ENCODE data around the gene PDE4B. TPM values are rescaled to one million over a fixed set of nuclear protein-coding genes. Genes with fewer than 3 reads are reported as not detected.
"Not testable (repeated sequence)": the region's sequence is repeated elsewhere in the genome, so short reads cannot be mapped to it uniquely, and the experiment has no call there.

The PDE4B gene
- total RNA-seq, 2 experiments from 2014 or later, result 26.5 to 27.7 TPM

DNA sequence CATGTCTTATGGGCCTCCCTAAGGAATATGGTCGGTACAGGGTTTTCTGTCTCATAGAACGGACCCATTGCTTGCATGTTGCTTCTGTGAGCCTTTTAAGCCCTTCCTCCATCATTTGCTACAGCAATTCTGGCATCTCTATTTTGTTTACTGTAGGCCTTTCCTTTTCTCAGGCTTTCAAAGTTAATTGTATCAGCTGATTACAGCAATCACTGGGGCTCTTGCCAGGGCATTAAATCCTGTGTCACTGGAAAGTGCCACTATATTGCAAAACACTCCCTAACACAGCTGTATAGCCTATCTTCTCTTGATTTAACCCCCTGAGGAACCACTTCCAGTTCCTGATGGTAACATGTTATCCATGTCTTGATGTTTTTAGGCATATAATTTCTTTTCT, 156.5 kb downstream of the PDE4B start:
- no peak overlapping the region for H3K27ac Mint-ChIP-seq
- no peaks in the 10 kb centered on the region for H3K4me1 Mint-ChIP-seq
- DNase-seq, result no peak
- ChIA-PET CTCF (no interaction called here), POLR2A (no interaction called here)
- H3K36me3 Mint-ChIP-seq (ENCODE audit: low read depth), result no peaks in the 10 kb centered on the region
- H3K9me3 Mint-ChIP-seq, result no peaks in the 10 kb centered on the region
- peaks cover 2% of the 10 kb centered on the region for H3K27me3 Mint-ChIP-seq
- H3K4me3 Mint-ChIP-seq, result no peak overlapping the region

DNA sequence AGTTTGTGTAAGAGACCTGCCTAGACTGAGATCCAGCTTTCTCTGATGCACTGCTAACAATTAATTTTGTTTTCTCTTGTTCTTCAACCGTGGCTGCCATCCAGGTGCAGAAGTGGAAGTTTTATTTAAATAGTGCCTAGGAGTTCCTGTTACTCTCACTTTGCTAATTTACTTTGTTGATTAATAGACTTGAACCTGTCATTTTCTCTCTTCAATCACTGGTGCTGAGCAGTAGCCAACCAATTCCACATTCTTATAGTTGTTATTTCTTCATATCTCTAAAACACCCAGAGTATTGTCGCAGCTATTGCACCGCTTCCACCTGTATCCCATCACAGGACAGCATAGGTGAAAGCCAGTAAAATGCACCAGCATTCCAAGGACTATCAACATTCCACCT, 157.2 kb downstream of the PDE4B start:
- CTCF ChIA-PET, result no interaction called here
- no peak for DNase-seq
- Mint-ChIP-seq H3K36me3 (ENCODE audit: low read depth) (no peaks in the 10 kb centered on the region), H3K9me3 (no peaks in the 10 kb centered on the region), H3K4me1 (no peaks in the 10 kb centered on the region), H3K27me3 (peaks cover 2% of the 10 kb centered on the region), H3K4me3 (no peak overlapping the region), H3K27ac (no peak overlapping the region)
- POLR2A ChIA-PET, result no interaction called here

DNA sequence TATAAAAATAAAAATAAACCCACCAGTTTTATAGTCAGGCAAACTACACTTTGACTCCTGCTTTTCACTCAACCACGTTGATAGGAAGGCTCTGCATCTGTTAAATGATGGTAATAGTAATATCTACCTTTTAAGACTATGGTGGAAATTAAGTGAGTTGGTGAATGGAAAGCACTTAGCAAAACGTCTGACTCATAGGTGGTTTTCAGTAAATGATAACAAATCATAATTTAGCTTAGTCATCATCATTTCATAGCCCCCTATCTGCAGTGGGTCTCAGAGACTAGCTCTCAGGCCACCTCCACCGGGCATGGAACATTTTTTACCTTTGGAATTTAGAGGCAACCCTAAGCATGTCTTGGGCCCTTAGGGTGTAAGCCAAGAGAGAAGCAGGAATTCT, 160.0 kb downstream of the PDE4B start:
- Mint-ChIP-seq H3K9me3 (no peaks in the 10 kb centered on the region), H3K36me3 (ENCODE audit: low read depth) (no peaks in the 10 kb centered on the region), H3K27me3 (peaks cover 3% of the 10 kb centered on the region), H3K27ac (no peak overlapping the region), H3K4me3 (no peak overlapping the region), H3K4me1 (no peaks in the 10 kb centered on the region)
- DNase-seq, result no peak
- ChIA-PET POLR2A (interaction anchor here (0.6 kb wide), 1 partner anchor 1186 kb away, joined by 3 read pairs; no protein-coding TSS in a partner anchor), CTCF (interaction anchor here (1.0 to 1.6 kb wide), 3 partner anchors 11 to 494 kb away, joined by 3 to 5 read pairs (median 3); no protein-coding TSS in a partner anchor)

DNA sequence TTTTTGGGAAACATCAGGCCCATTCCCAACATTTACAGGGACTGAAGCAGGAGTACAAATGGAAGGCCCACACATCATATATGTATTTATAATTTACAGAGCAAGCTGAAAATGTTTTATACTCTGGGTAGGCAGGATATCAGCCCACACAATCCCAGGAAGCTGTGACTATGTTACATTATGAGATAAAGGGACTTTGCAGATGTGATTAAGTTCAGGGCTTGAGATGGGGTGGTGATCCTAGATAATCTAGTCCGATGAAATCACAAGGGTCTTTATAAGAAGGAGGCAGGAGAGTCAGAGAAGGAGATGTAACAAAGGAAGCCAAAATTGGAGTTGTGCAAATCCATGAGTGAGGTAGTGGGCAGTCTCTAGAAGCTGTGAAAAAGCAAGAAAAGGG, 160.5 kb downstream of the PDE4B start:
- CTCF ChIA-PET, result interaction anchor here (1.6 kb wide), 1 partner anchor 290 kb away, joined by 5 read pairs; no protein-coding TSS in a partner anchor
- DNase-seq, result no peak
- Mint-ChIP-seq H3K4me1 (no peaks in the 10 kb centered on the region), H3K9me3 (no peaks in the 10 kb centered on the region), H3K36me3 (ENCODE audit: low read depth) (no peaks in the 10 kb centered on the region), H3K27me3 (peaks cover 3% of the 10 kb centered on the region), H3K4me3 (no peak overlapping the region), H3K27ac (no peak overlapping the region)
- POLR2A ChIA-PET, result interaction anchor here (0.6 kb wide), 1 partner anchor 1185 kb away, joined by 3 read pairs; no protein-coding TSS in a partner anchor

DNA sequence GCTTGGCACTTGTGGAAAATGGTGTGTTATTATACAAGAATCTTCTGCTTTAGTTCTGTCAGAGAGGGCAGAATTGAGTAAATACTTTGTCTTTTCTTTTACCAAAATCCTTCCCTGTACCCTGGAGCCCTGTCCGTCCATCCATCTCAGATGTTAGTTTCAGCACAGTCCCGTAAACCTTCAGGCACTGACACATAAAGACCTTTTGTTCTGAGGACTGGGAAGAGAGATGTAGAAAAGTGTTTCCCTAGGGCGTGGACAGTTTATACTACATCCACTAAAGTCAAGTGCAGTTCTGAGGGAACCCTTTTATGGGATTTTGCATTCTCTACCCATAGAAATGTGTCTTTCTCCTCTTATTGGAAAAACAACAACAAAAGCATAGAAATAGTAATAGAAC, 162.4 kb downstream of the PDE4B start:
- Mint-ChIP-seq H3K27me3 (peaks cover 3% of the 10 kb centered on the region), H3K36me3 (ENCODE audit: low read depth) (no peaks in the 10 kb centered on the region), H3K9me3 (no peaks in the 10 kb centered on the region), H3K4me1 (peaks cover 3% of the 10 kb centered on the region), H3K27ac (no peak overlapping the region), H3K4me3 (no peak overlapping the region)
- CTCF ChIA-PET, result interaction anchor here (1.1 to 2.1 kb wide), 2 partner anchors 287 to 491 kb away, joined by 4 to 8 read pairs; no protein-coding TSS in a partner anchor
- POLR2A ChIA-PET, result no interaction called here
- no peak for DNase-seq

DNA sequence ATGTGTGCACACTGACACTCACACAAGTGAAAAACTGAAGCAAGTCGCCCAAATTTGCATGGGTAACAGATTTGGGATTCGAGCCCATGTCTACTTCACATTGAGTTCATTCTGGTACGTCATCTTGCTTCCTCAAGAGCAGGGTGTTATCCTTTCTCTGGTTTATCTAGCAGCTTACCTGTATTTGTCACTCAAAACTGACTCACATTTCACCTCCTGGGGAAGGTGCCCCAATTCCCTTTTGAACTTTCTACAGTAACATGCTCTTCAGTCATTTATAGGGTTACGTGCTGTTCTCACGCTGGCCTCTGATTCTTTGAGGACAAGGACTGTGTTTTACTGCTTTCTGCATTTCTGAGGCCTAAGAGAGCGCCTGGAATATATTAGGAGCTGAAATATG, 162.8 kb downstream of the PDE4B start:
- Mint-ChIP-seq H3K4me3 (no peak overlapping the region), H3K9me3 (no peaks in the 10 kb centered on the region), H3K36me3 (ENCODE audit: low read depth) (no peaks in the 10 kb centered on the region), H3K27ac (no peak overlapping the region), H3K4me1 (peaks cover 6% of the 10 kb centered on the region), H3K27me3 (peaks cover 3% of the 10 kb centered on the region)
- DNase-seq, result no peak
- CTCF ChIA-PET, result interaction anchor here (0.9 to 2.1 kb wide), 3 partner anchors 10 to 491 kb away, joined by 4 to 8 read pairs (median 4); no protein-coding TSS in a partner anchor
- POLR2A ChIA-PET, result no interaction called here

DNA sequence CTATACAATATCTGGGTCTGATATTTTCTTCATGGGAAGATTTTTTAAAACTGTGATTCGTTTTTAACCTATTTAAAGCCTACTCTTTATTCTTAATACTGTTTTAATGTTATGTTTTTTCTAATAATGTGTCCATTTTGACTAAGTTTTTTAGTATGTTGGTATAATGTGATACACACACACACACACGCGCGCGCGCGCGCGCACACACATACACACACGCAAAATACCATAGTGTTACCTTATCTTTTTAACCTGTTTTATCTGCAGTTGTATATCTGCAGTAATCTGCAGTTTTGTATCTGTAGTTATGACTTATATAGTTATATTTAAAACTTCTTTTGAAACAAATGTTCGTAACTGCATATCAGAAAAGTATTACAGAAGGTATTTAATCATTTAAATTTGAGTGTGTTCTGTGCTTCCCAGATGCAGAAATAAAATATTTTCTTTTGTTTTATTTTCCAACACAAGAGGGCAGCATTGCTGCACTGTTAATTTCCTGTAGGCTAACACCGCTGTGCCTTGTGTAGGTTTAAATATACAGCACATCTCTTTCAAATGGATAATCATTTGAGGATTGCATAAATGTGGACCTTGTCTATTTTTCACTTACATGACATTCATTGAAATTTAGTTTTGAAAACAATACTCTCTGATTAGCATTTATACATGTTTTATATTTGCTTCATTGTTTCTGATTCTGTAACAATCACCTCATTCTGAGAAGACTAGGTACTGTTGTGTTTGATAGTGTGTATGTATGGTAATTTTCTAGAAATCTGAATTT, 166.1 kb downstream of the PDE4B start:
- peak; percentile 51 for DNase-seq
- H3K4me3 Mint-ChIP-seq, result no peak overlapping the region
- no peak overlapping the region for H3K27ac Mint-ChIP-seq
- peaks cover 4% of the 10 kb centered on the region for H3K27me3 Mint-ChIP-seq
- no peaks in the 10 kb centered on the region for H3K36me3 Mint-ChIP-seq (ENCODE audit: low read depth)
- peaks cover 6% of the 10 kb centered on the region for H3K4me1 Mint-ChIP-seq
- ChIA-PET POLR2A (no interaction called here), CTCF (interaction anchor here (0.6 to 5.6 kb wide), 5 partner anchors 13 to 492 kb away, joined by 3 to 30 read pairs (median 3); no protein-coding TSS in a partner anchor)
- no peaks in the 10 kb centered on the region for H3K9me3 Mint-ChIP-seq

DNA sequence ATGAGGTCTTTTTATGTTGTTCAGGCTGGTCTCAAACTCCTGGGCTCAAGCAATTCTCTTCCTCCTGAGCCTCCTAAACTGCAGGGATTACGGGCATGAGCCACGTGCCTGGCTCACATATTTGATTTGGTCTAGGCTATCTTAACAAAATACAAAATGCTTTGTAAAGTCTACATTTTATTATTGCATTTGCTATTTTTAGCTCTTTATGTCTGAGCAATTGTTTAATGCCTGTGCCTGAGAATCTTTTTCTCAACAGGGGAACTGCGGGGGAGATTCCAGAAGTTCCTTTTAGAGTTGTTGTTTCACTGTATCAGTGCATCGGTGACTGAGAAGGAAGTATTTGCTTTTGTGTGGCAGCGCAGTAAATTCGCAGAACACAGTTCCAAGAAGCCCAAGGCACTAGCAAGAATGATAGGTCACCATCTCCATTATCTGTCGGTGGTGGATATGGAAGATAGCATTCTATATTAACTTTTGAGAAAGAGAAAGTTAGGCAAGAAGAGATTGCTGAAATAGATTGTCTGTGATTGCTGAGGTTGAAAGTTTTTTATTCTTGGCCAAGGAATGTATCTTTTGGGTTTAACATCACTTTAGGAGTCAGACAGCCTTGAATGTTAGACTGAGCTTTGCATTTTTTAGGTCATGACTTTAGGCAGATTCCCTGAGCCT, 167.3 kb downstream of the PDE4B start:
- Mint-ChIP-seq H3K4me1 (peaks cover 6% of the 10 kb centered on the region), H3K27ac (no peak overlapping the region), H3K27me3 (peaks cover 7% of the 10 kb centered on the region), H3K9me3 (no peaks in the 10 kb centered on the region), H3K4me3 (no peak overlapping the region), H3K36me3 (ENCODE audit: low read depth) (no peaks in the 10 kb centered on the region)
- ChIA-PET CTCF (interaction anchor here (0.6 to 5.6 kb wide), 5 partner anchors 11 to 491 kb away, joined by 3 to 30 read pairs (median 3); no protein-coding TSS in a partner anchor), POLR2A (no interaction called here)
- DNase-seq, result no peak

DNA sequence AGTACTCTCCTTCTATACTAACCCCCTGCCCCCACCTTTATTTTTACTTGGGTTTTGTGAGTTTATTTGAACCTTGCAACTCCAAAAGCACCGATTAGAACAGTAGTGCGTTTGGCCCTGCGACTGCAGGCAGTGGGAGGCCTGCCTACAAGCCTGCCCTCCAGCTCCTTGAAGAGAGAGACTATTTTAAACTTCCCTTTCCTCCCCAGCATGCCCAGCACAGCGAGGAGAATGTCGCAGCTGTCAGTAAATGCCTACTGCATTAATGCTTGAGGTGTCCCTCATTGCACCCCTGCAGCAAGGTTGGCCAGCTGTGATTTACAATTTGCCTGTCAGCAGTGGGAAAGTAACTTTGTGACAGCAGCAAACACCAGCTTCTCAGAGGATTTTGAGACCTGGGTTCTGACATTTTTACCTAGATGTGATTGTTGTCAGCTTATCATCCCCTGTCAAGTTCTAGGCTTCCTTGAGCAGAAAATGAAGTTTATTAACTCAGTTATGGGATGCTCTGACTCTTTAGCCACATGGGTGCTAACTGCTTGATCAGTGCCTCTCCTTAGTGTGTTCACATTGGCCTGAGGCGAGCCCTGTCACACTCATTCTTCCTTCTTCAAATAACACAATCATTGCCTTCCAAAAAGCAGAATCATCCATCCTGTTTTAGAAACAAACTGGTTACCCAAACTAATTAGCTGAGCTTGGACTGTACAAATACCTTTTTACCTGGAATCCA, 170.6 kb downstream of the PDE4B start:
- ChIA-PET CTCF (interaction anchor here (0.9 to 5.6 kb wide), 3 partner anchors 11 to 483 kb away, joined by 3 to 30 read pairs (median 8); no protein-coding TSS in a partner anchor), POLR2A (no interaction called here)
- DNase-seq, result no peak
- no peaks in the 10 kb centered on the region for H3K9me3 Mint-ChIP-seq
- H3K4me3 Mint-ChIP-seq, result no peak overlapping the region
- H3K27ac Mint-ChIP-seq, result no peak overlapping the region
- H3K4me1 Mint-ChIP-seq, result peaks cover 6% of the 10 kb centered on the region
- H3K36me3 Mint-ChIP-seq (ENCODE audit: low read depth), result no peaks in the 10 kb centered on the region
- peaks cover 4% of the 10 kb centered on the region for H3K27me3 Mint-ChIP-seq

DNA sequence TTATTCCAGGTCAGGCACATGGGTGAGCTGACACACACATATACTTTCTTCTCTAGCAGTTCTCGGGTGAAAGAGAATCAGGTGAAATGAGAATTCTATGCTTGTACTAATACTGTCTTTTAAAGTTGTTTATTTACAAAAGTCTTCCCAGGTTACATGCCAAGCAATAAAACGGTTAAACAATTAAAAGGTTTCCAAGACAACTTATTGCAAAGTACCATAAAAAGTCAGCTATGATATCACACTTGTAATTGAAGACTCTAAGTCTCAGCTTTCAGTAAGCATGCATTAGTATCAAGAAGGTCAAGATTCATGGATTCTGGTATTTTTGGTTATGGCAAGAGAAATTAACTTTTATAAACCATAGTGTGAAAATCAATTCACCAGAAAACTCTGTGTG, 171.4 kb downstream of the PDE4B start:
- no peak for DNase-seq
- ChIA-PET POLR2A (no interaction called here), CTCF (interaction anchor here (0.9 to 5.6 kb wide), 3 partner anchors 12 to 482 kb away, joined by 3 to 30 read pairs (median 8); no protein-coding TSS in a partner anchor)
- H3K4me3 Mint-ChIP-seq, result no peak overlapping the region
- peaks cover 4% of the 10 kb centered on the region for H3K27me3 Mint-ChIP-seq
- no peaks in the 10 kb centered on the region for H3K36me3 Mint-ChIP-seq (ENCODE audit: low read depth)
- H3K4me1 Mint-ChIP-seq, result peaks cover 6% of the 10 kb centered on the region
- no peaks in the 10 kb centered on the region for H3K9me3 Mint-ChIP-seq
- no peak overlapping the region for H3K27ac Mint-ChIP-seq

DNA sequence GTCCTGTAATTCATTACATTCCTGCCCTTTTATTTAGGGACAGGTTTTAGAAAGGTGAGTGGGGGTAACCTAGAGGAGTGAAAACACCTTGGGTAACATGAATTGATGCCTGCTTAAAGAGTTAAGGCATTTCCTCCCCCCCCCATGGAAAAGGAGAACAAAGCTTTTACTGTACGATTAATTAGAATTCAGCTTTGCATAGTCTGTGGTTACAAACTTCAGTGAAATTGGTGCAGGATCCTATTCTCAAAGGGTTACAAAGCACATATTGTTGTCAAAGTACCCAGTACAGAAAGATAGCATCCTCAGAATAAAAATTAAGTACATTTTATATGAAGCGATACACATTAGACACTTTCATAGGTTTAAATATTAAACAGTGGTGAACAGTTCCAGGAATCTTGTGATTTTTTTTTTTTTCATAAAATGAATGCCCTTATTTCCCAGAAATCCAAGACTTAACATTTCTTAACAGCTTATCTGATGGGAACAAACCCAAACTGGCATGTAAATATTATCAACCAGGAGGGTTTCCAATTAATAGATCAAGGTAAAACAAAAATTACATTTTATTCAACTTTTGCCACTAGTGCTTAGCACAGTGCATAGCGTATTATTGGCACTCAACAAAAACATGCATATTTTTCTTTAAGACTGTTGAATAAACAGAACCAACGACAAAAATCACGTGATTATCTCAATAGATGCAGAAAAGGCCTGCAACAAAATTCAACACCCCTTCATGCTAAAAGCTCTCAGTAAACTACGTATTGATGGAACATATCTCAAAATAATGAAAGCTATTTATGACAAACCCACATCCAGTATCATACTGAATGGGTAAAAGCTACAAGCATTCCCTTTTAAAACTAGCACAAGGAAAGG, 172.7 kb downstream of the PDE4B start:
- DNase-seq, result no peak
- no peak overlapping the region for H3K27ac Mint-ChIP-seq
- H3K9me3 Mint-ChIP-seq, result no peaks in the 10 kb centered on the region
- H3K4me3 Mint-ChIP-seq, result no peak overlapping the region
- ChIA-PET CTCF (interaction anchor here (0.7 to 1.8 kb wide), 2 partner anchors 9 to 882 kb away, joined by 4 to 5 read pairs; no protein-coding TSS in a partner anchor), POLR2A (no interaction called here)
- H3K27me3 Mint-ChIP-seq, result peaks cover 4% of the 10 kb centered on the region
- H3K36me3 Mint-ChIP-seq (ENCODE audit: low read depth), result no peaks in the 10 kb centered on the region
- H3K4me1 Mint-ChIP-seq, result peaks cover under 1% of the 10 kb centered on the region

DNA sequence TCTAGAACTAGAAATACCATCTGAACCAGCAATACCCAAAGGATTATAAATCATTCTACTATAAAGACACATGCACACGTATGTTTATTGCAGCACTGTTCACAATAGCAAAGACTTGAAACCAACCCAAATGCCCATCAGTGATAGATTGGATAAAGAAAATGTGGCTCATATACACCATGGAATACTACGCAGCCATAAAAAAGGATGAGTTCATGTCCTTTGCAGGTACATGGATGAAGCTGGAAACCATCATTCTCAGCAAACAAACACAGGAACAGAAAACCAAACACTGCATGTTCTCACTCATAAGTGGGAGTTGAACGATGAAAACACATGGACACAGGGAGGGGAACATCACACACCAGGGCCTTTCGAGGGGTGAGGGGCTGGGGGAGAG, 174.8 kb downstream of the PDE4B start:
- H3K9me3 Mint-ChIP-seq; H3K4me3 Mint-ChIP-seq; H3K36me3 Mint-ChIP-seq (ENCODE audit: low read depth); H3K27me3 Mint-ChIP-seq; H3K27ac Mint-ChIP-seq; POLR2A ChIA-PET; DNase-seq; H3K4me1 Mint-ChIP-seq: not testable (repeated sequence)
- CTCF ChIA-PET, result interaction anchor here (1.2 kb wide), 1 partner anchor 228 kb away, joined by 3 read pairs; no protein-coding TSS in a partner anchor
